ENCODE measurements around the gene NXPH4. TPM values are rescaled to one million over a fixed set of nuclear protein-coding genes. Genes with fewer than 3 reads are reported as not detected.

Gene NXPH4
- total and polyA plus RNA-seq, 2 donors (not counting 1 experiment from before 2014, with no cell fraction given) = 3.5 to 8.6 TPM

GRCh38 chr12:57262126-57262822, 45.7 kb downstream of the NXPH4 start:
- H3K4me3 Mint-ChIP-seq = no peak overlapping the region
- H3K9me3 Mint-ChIP-seq (ENCODE audit: insufficient read depth) = no peaks in the 10 kb centered on the region
- no peak overlapping the region for H3K27ac Mint-ChIP-seq
- intact Hi-C loops (cut with micrococcal nuclease) = no loop called here
- H3K27me3 Mint-ChIP-seq = no peaks in the 10 kb centered on the region
- Histone ChIP-seq H3K27me3 (replicated peaks in 1 of 4; ENCODE audit: control extremely low read depth in 1 of 4, control insufficient read depth in 3 of 4, insufficient read depth in 4 of 4, low read length in 3 of 4) (no peaks in the 10 kb centered on the region), H3K4me2 (replicated peaks; ENCODE audit: low read depth, low read length, poor library complexity, severe bottlenecking) (no peak overlapping the region), H3K36me3 (replicated peaks in 1 of 2; ENCODE audit: control extremely low read depth in 1 of 2, control insufficient read depth in 1 of 2, extremely low read depth in 1 of 2, insufficient read depth in 2 of 2, low read length in 1 of 2) (peaks cover 23 to 61% of the 10 kb centered on the region in 2 experiments), H3K4me1 (ENCODE audit: control insufficient read depth in 2 of 2, insufficient read depth in 2 of 2, low read length in 2 of 2) (peaks cover 0 to 6% of the 10 kb centered on the region in 2 donors), H3K27ac (ENCODE audit: low read length in 2 of 2) (no peak overlapping the region), H4K20me1 (ENCODE audit: control insufficient read depth, insufficient read depth, low read length, poor library complexity, severe bottlenecking) (no peaks in the 10 kb centered on the region), H3K9ac (ENCODE audit: low read length) (no peak overlapping the region), H3K79me2 (ENCODE audit: control insufficient read depth, insufficient read depth, low read length) (no peaks in the 10 kb centered on the region), H2AFZ (ENCODE audit: insufficient read depth, low read depth, low read length, poor library complexity, severe bottlenecking) (no peak overlapping the region), H3K4me3 (ENCODE audit: control extremely low read depth in 1 of 5, extremely low read depth in 1 of 5, insufficient read depth in 1 of 5, low read depth in 2 of 5, low read length in 4 of 5) (no peak overlapping the region), H3K9me3 (ENCODE audit: control extremely low read depth in 1 of 3, control insufficient read depth in 2 of 3, insufficient read depth in 1 of 3, low read length in 2 of 3) (no peaks in the 10 kb centered on the region)
- ChIA-PET POLR2A (interaction anchor here (0.7 kb wide), 1 partner anchor 264 kb away, joined by 6 read pairs; no protein-coding TSS in a partner anchor), CTCF (interaction anchor here (1.1 to 8.4 kb wide), 5 partner anchors 16 to 197 kb away, joined by 3 to 126 read pairs (median 5); partner anchors contain the start of gene INHBE)
- DNase-seq = no peak
- no peak for TF ChIP-seq CTCF (IDR thresholded peaks at IDR 0.05)
- TF ChIP-seq EZH2 (IDR thresholded peaks at IDR 0.05; ENCODE audit: borderline replicate concordance, insufficient read depth, low read depth, low read length, poor library complexity, severe bottlenecking) = no peak
- H3K4me1 Mint-ChIP-seq = peaks cover 9% of the 10 kb centered on the region
- no peak for ATAC-seq (ENCODE audit: low read depth)
- WGBS (ENCODE audit: insufficient coverage) = no CpG with 5 or more reads among the region's 3 CpGs

- H3K27ac Mint-ChIP-seq = no peak overlapping the region
- CTCF ChIA-PET = interaction anchor here (1.2 to 8.4 kb wide), 2 partner anchors 50 to 190 kb away, joined by 3 to 126 read pairs; partner anchors contain the start of gene INHBE
- ATAC-seq (ENCODE audit: low read depth) = no peak
Observed at GRCh38 chr12:57263096-57263495, 46.5 kb downstream of the NXPH4 start.

More at GRCh38 chr12:57263096-57263495, 46.5 kb downstream of the NXPH4 start:
- H3K4me1 Mint-ChIP-seq = peaks cover 9% of the 10 kb centered on the region
- 92% methylated on average over 2 of the region's 2 CpGs for WGBS (ENCODE audit: insufficient coverage)
- H3K27me3 Mint-ChIP-seq = no peaks in the 10 kb centered on the region
- Histone ChIP-seq H3K9me3 (ENCODE audit: control extremely low read depth in 1 of 3, control insufficient read depth in 2 of 3, insufficient read depth in 1 of 3, low read length in 2 of 3) (no peaks in the 10 kb centered on the region), H3K4me3 (ENCODE audit: control extremely low read depth in 1 of 5, extremely low read depth in 1 of 5, insufficient read depth in 1 of 5, low read depth in 2 of 5, low read length in 4 of 5) (no peak overlapping the region), H3K9ac (ENCODE audit: low read length) (no peak overlapping the region), H3K27me3 (replicated peaks in 1 of 4; ENCODE audit: control extremely low read depth in 1 of 4, control insufficient read depth in 3 of 4, insufficient read depth in 4 of 4, low read length in 3 of 4) (no peaks in the 10 kb centered on the region), H3K4me2 (replicated peaks; ENCODE audit: low read depth, low read length, poor library complexity, severe bottlenecking) (no peak overlapping the region), H3K4me1 (ENCODE audit: control insufficient read depth in 2 of 2, insufficient read depth in 2 of 2, low read length in 2 of 2) (peaks cover 0 to 6% of the 10 kb centered on the region in 2 donors), H3K27ac (ENCODE audit: low read length in 2 of 2) (no peak overlapping the region), H3K79me2 (ENCODE audit: control insufficient read depth, insufficient read depth, low read length) (no peaks in the 10 kb centered on the region), H2AFZ (ENCODE audit: insufficient read depth, low read depth, low read length, poor library complexity, severe bottlenecking) (no peak overlapping the region), H3K36me3 (replicated peaks in 1 of 2; ENCODE audit: control extremely low read depth in 1 of 2, control insufficient read depth in 1 of 2, extremely low read depth in 1 of 2, insufficient read depth in 2 of 2, low read length in 1 of 2) (peaks cover 18 to 60% of the 10 kb centered on the region in 2 experiments), H4K20me1 (ENCODE audit: control insufficient read depth, insufficient read depth, low read length, poor library complexity, severe bottlenecking) (no peaks in the 10 kb centered on the region)
- no peak for DNase-seq
- POLR2A ChIA-PET = no interaction called here
- no peak overlapping the region for H3K4me3 Mint-ChIP-seq
- intact Hi-C loops (cut with micrococcal nuclease) = loop anchor here (1.0 kb wide), 2 partner anchors 17 to 190 kb away; no protein-coding TSS in a partner anchor
- no peaks in the 10 kb centered on the region for H3K9me3 Mint-ChIP-seq (ENCODE audit: insufficient read depth)
- TF ChIP-seq CTCF (IDR thresholded peaks at IDR 0.05) (no peak), EZH2 (IDR thresholded peaks at IDR 0.05; ENCODE audit: borderline replicate concordance, insufficient read depth, low read depth, low read length, poor library complexity, severe bottlenecking) (no peak)

All from B cell (primary cell).